Thyroid gland (tissue), 4 donors: ENCODE measurements around the gene DZANK1.

Experiments used
- POLR2A ChIP-seq, 2 donors: fragments of 450-650 bp; IDR thresholded peaks; one replicate each; pipeline ENCODE4 v1.6.1; 2017; ENCODE audit warnings: antibody characterized with exemption in 2 of 2, mild to moderate bottlenecking in 2 of 2, moderate library complexity in 1 of 2
- TF ChIP-seq, protein P1 (sequence below), 6 experiments: fragments of 200-600 bp in 3 of 6; fragments of 450-650 bp in 3 of 6; sonication (generic) in 3 of 6; IDR thresholded peaks; one replicate each; pipeline ENCODE4 v1.5.1; 2016 to 2019; ENCODE audit warnings: antibody characterized with exemption in 6 of 6, mild to moderate bottlenecking in 2 of 6, inconsistent platforms in 1 of 6, moderate library complexity in 1 of 6

DNA sequence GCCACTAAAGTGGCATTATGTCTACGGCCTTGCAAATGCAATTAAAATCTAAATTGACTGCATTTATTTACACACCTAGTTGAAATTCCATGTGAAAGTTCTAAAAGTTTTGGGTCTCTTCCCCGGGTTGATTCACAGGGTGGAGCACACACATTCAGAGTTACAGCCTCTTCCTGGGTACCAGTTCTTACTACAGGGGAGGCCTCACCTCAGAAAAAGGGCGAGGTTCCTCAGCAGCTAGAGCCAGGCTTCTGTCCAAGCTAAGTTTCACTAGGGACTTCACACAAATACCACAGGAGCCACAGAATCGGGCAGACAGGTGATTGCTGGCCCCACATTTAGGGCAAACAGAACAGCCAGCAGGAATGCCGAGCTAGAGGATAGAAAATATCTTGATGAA lies 52.7 kb downstream of the DZANK1 start:
- TF ChIP-seq, protein P1, sequence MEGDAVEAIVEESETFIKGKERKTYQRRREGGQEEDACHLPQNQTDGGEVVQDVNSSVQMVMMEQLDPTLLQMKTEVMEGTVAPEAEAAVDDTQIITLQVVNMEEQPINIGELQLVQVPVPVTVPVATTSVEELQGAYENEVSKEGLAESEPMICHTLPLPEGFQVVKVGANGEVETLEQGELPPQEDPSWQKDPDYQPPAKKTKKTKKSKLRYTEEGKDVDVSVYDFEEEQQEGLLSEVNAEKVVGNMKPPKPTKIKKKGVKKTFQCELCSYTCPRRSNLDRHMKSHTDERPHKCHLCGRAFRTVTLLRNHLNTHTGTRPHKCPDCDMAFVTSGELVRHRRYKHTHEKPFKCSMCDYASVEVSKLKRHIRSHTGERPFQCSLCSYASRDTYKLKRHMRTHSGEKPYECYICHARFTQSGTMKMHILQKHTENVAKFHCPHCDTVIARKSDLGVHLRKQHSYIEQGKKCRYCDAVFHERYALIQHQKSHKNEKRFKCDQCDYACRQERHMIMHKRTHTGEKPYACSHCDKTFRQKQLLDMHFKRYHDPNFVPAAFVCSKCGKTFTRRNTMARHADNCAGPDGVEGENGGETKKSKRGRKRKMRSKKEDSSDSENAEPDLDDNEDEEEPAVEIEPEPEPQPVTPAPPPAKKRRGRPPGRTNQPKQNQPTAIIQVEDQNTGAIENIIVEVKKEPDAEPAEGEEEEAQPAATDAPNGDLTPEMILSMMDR (IDR thresholded peaks at IDR 0.05) = no peak
- TF ChIP-seq POLR2A (IDR thresholded peaks at IDR 0.05) = no peak
